Esophagus muscularis mucosa (tissue), 4 donors: ENCODE data around the gene TUBA4A. TPM values are rescaled to one million over a fixed set of nuclear protein-coding genes. Genes with fewer than 3 reads are reported as not detected.
A peak's percentile ranks its signal among the peaks of the same experiment; 100 is the strongest.

ENCODE experiments used
- DNase-seq: peaks from one replicate; pipeline ENCODE4 v3.0.0-alpha.2; 2017; ENCODE audit errors: extremely low spot score
- H3K27ac ChIP-seq, 4 donors: fragments of 200-600 bp; sonication (generic); replicated peaks in 1 of 4; 1 replicate in 3 of 4; 2 replicates in 1 of 4; pipeline ENCODE4 v1.5.1; 2016 to 2019; ENCODE audit warnings: mild to moderate bottlenecking in 1 of 4
- H3K27me3 ChIP-seq, 4 donors: fragments of 200-600 bp; sonication (generic); one replicate each; pipeline versions ENCODE4 v1.5.1 to v1.6.0; 2016 to 2019
- H3K36me3 ChIP-seq, 4 donors: fragments of 200-600 bp; sonication (generic); one replicate each; pipeline ENCODE4 v1.5.1; 2016 to 2019
- H3K4me1 ChIP-seq, 4 donors: fragments of 200-600 bp; sonication (generic); one replicate each; pipeline ENCODE4 v1.5.1; 2016 to 2019
- H3K4me3 ChIP-seq, 4 donors: fragments of 200-600 bp; sonication (generic); 1 replicate in 2 of 4; 2 replicates in 2 of 4; pipeline ENCODE4 v1.5.1; 2016 to 2019; ENCODE audit warnings: mild to moderate bottlenecking in 4 of 4, moderate library complexity in 1 of 4
- H3K9me3 ChIP-seq, 4 donors: fragments of 200-600 bp; sonication (generic); 1 replicate in 3 of 4; 2 replicates in 1 of 4; pipeline ENCODE4 v1.5.1; 2016 to 2019
- CTCF ChIP-seq, 3 experiments: fragments of 200-600 bp in 2 of 3; fragments of 450-650 bp in 1 of 3; sonication (generic) in 2 of 3; IDR thresholded peaks; one replicate each; pipeline ENCODE4 v1.5.1; 2017 to 2019; ENCODE audit warnings: antibody characterized with exemption in 3 of 3, mild to moderate bottlenecking in 2 of 3, moderate library complexity in 1 of 3
- EP300 ChIP-seq: sonication (generic); formaldehyde crosslinking; IDR thresholded peaks from one replicate; pipeline ENCODE4 v1.6.1; 2017; ENCODE audit warnings: antibody characterized with exemption
- POLR2A ChIP-seq: fragments of 450-650 bp; IDR thresholded peaks from one replicate; pipeline ENCODE4 v1.6.1; 2017; ENCODE audit warnings: antibody characterized with exemption, moderate library complexity, mild to moderate bottlenecking, low read depth
- POLR2AphosphoS5 ChIP-seq, 2 donors: sonication (generic); formaldehyde crosslinking; IDR thresholded peaks; one replicate each; pipeline ENCODE4 v1.6.1; 2017; ENCODE audit warnings: antibody characterized with exemption in 2 of 2
- WGBS: methylation state at CpG from one replicate; pipeline ENCODE4 v1.1.5; 2018; 5-methylcytosine and 5-hydroxymethylcytosine counted together
- intact Hi-C: fragments of 100-400 bp; cut with DNase I; formaldehyde crosslinking; loops from one replicate; pipeline ENCODE4 v1.15.1; 2023
- total RNA-seq, 4 donors: library from RNA; depleted of rRNA; stranded (reverse); fragments of >200 nt; gene quantifications; one replicate each; pipeline versions ENCODE4 v1.1.0 to v1.2.1, GENCODE V29; 2016

The TUBA4A gene
- 100 to 1,000 TPM in 1 of 4 donors, 10 to 100 TPM in 3; 44.2 to 132 (median 74.4) TPM for total RNA-seq

GRCh38 chr2:219253753-219254589, at the start of gene TUBA4A:
Gene TUBA4A (minus strand): TSS chr2:219253918. CDS start chr2:219253858, 60 bp downstream.
- WGBS = 0% methylated on average over 2 of the region's 76 CpGs
- H3K27ac ChIP-seq = peak within 1 kb of the TSS; percentile 83 to 89 (median 85)
- H3K27me3 ChIP-seq = peaks cover 0 to 10% (median 0%) of the 10 kb centered on the region in 4 donors
- DNase-seq = peak; percentile 93
- H3K9me3 ChIP-seq = no peaks in the 10 kb centered on the region
- peaks cover 7 to 21% (median 17%) of the 10 kb centered on the region in 4 donors for H3K36me3 ChIP-seq
- peaks cover 43 to 62% (median 58%) of the 10 kb centered on the region in 4 donors for H3K4me1 ChIP-seq
- intact Hi-C loops = no loop called here
- peak within 1 kb of the TSS; percentile 65 to 81 (median 76) for H3K4me3 ChIP-seq
- TF ChIP-seq POLR2A (peak; percentile 96), CTCF (IDR thresholded peaks at IDR 0.05) (peak; percentile 11 to 25 (median 20)), EP300 (no peak), POLR2AphosphoS5 (IDR thresholded peaks at IDR 0.05) (peak; percentile 92 to 98)

- no peak for TF ChIP-seq EP300
- TF ChIP-seq POLR2AphosphoS5 (IDR thresholded peaks at IDR 0.05) = no peak
- TF ChIP-seq POLR2A = no peak
- no peak for TF ChIP-seq CTCF (IDR thresholded peaks at IDR 0.05)
- Histone ChIP-seq H3K4me3 (no peak overlapping the region), H3K4me1 (peaks cover 0 to 7% (median 6%) of the 10 kb centered on the region in 4 donors), H3K27me3 (peaks cover 0 to 60% (median 2%) of the 10 kb centered on the region in 4 donors), H3K36me3 (no peaks in the 10 kb centered on the region), H3K9me3 (no peaks in the 10 kb centered on the region), H3K27ac (no peak overlapping the region)
- WGBS = 75% methylated on average over 9 of the region's 11 CpGs
- DNase-seq = no peak
- intact Hi-C loops = loop anchor here (5.0 to 10.0 kb wide), 2 partner anchors 40 to 248 kb away; no protein-coding TSS in a partner anchor
These were observed 48.8 kb upstream of the TUBA4A start for GRCh38 chr2:219302412-219302968.

- Histone ChIP-seq H3K4me3 (no peak overlapping the region), H3K27me3 (peaks cover 0 to 35% (median 0%) of the 10 kb centered on the region in 4 donors), H3K36me3 (no peaks in the 10 kb centered on the region), H3K27ac (no peak overlapping the region), H3K4me1 (peaks cover 3 to 12% (median 11%) of the 10 kb centered on the region in 4 donors), H3K9me3 (no peaks in the 10 kb centered on the region)
- TF ChIP-seq POLR2AphosphoS5 (IDR thresholded peaks at IDR 0.05) (no peak), CTCF (IDR thresholded peaks at IDR 0.05) (no peak), POLR2A (no peak), EP300 (no peak)
- intact Hi-C loops = loop anchor here (5.0 to 10.0 kb wide), 2 partner anchors 38 to 245 kb away; no protein-coding TSS in a partner anchor
- no peak for DNase-seq
- WGBS = 63% methylated on average over 3 of the region's 5 CpGs
These were observed 46.3 kb upstream of the TUBA4A start for GRCh38 chr2:219300022-219300421.

GRCh38 chr2:219299372-219299760, 45.6 kb upstream of the TUBA4A start:
- 72% methylated on average over 6 of the region's 6 CpGs for WGBS
- Histone ChIP-seq H3K27me3 (peaks cover 0 to 35% (median 0%) of the 10 kb centered on the region in 4 donors), H3K27ac (no peak overlapping the region), H3K36me3 (no peaks in the 10 kb centered on the region), H3K4me1 (peaks cover 5 to 17% (median 17%) of the 10 kb centered on the region in 4 donors), H3K4me3 (no peak overlapping the region), H3K9me3 (no peaks in the 10 kb centered on the region)
- DNase-seq = no peak
- TF ChIP-seq POLR2A = no peak
- no peak for TF ChIP-seq EP300
- TF ChIP-seq CTCF (IDR thresholded peaks at IDR 0.05) = no peak
- TF ChIP-seq POLR2AphosphoS5 (IDR thresholded peaks at IDR 0.05) = no peak
- intact Hi-C loops = loop anchor here (5.0 to 10.0 kb wide), 2 partner anchors 55 to 83 kb away; partner anchors contain the start of genes GLB1L and STK16
